C4-2B (cell line): ENCODE results near the gene FGF12.

Experiments used
- ZFX ChIP-seq: fragments of 450-650 bp; IDR thresholded peaks from 2 replicates; pipeline ENCODE4 v1.6.1; 2017
- TF ChIP-seq, protein P1 (sequence below): fragments of 450-650 bp; conservative IDR thresholded peaks from 2 replicates; pipeline ENCODE4 v1.5.1; 2017; ENCODE audit warnings: mild to moderate bottlenecking

DNA sequence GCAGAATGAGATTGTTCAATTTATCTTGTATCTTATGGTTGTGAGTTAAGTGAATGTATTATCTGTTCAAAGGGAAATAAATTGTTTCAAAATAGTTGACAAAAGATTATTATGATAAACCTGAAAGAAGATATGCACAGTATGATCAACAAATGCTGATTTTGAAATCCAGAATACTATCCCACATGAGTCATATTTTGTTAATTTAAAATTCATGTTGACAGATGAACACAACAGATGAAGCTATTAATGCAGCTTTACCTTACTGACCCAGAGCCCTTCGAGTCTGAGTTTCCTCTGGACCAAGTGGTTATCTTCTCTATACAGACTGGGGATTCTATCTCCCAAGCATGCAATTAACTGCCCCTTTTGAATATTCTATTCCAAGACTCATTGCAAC, 482.8 kb downstream of the FGF12 start:
- TF ChIP-seq, protein P1, sequence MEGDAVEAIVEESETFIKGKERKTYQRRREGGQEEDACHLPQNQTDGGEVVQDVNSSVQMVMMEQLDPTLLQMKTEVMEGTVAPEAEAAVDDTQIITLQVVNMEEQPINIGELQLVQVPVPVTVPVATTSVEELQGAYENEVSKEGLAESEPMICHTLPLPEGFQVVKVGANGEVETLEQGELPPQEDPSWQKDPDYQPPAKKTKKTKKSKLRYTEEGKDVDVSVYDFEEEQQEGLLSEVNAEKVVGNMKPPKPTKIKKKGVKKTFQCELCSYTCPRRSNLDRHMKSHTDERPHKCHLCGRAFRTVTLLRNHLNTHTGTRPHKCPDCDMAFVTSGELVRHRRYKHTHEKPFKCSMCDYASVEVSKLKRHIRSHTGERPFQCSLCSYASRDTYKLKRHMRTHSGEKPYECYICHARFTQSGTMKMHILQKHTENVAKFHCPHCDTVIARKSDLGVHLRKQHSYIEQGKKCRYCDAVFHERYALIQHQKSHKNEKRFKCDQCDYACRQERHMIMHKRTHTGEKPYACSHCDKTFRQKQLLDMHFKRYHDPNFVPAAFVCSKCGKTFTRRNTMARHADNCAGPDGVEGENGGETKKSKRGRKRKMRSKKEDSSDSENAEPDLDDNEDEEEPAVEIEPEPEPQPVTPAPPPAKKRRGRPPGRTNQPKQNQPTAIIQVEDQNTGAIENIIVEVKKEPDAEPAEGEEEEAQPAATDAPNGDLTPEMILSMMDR: no peak
- TF ChIP-seq ZFX: no peak
